Cardiac muscle cell (in vitro differentiated cells and primary cell): ENCODE results near the gene DNAH2. TPM values are rescaled to one million over a fixed set of nuclear protein-coding genes. Genes with fewer than 3 reads are reported as not detected.
"Not testable (repeated sequence)": the region's sequence is repeated elsewhere in the genome, so short reads cannot be mapped to it uniquely, and the experiment has no call there.

Experiments
- DNase-seq, 2 donors: peaks; one replicate each; pipeline versions ENCODE4 v3.0.0 to v3.0.0-alpha.2; 2010 to 2017; ENCODE audit warnings: low read depth in 1 of 2, low spot score in 1 of 2
- H3K27ac ChIP-seq: fragments of 200-600 bp; sonication (generic); 2 replicates; pipeline ENCODE4 v1.5.1; 2016
- H3K27me3 ChIP-seq: fragments of 200-600 bp; sonication (generic); 2 replicates; pipeline ENCODE4 v1.6.0; 2016; ENCODE audit warnings: control low read depth
- H3K36me3 ChIP-seq: fragments of 200-600 bp; sonication (generic); 2 replicates; pipeline ENCODE4 v1.5.1; 2016; ENCODE audit warnings: control low read depth
- H3K4me1 ChIP-seq: fragments of 200-600 bp; sonication (generic); 2 replicates; pipeline ENCODE4 v1.8.1; 2017; ENCODE audit warnings: low read depth, mild to moderate bottlenecking, mixed run types
- H3K4me3 ChIP-seq: fragments of 200-600 bp; sonication (generic); 2 replicates; pipeline ENCODE4 v1.5.1; 2016; ENCODE audit warnings: mild to moderate bottlenecking
- H3K9me3 ChIP-seq: fragments of 200-600 bp; sonication (generic); 2 replicates; pipeline ENCODE4 v1.5.1; 2017; ENCODE audit warnings: low read depth, mild to moderate bottlenecking, control low read depth
- CTCF ChIP-seq: IDR thresholded peaks from 2 replicates; pipeline ENCODE4 v1.5.1; 2012; ENCODE audit warnings: low read depth, mild to moderate bottlenecking, low read length
- polyA plus RNA-seq: library from polyadenylated mRNA; unstranded; fragments of >200 nt; fragmentation: Nextera tagmentation; extraction: Ambion mirVana; gene quantifications from 2 replicates; pipeline ENCODE4 v1.2.1, GENCODE V29; 2016
- total RNA-seq: library from RNA; depleted of rRNA; stranded (reverse); fragments of >200 nt; gene quantifications from 2 replicates; pipeline ENCODE4 v1.2.3, GENCODE V29; 2016

The DNAH2 gene
- total and polyA plus RNA-seq, 2 experiments from 2014 or later: 0.42 to 3.0 TPM

GRCh38 chr17:7798839-7799238 lies 81.3 kb downstream of the DNAH2 start:
- Histone ChIP-seq H3K4me1 (peaks cover 4% of the 10 kb centered on the region), H3K36me3 (no peaks in the 10 kb centered on the region), H3K27ac (no peak overlapping the region), H3K27me3 (no peaks in the 10 kb centered on the region), H3K4me3 (no peak overlapping the region), H3K9me3 (no peaks in the 10 kb centered on the region)
- DNase-seq: no peak
- TF ChIP-seq CTCF: no peak

GRCh38 chr17:7803981-7804380 lies 86.4 kb downstream of the DNAH2 start:
- Histone ChIP-seq H3K4me3 (no peak overlapping the region), H3K9me3 (no peaks in the 10 kb centered on the region), H3K4me1 (no peaks in the 10 kb centered on the region), H3K27me3 (no peaks in the 10 kb centered on the region), H3K27ac (no peak overlapping the region), H3K36me3 (no peaks in the 10 kb centered on the region)
- DNase-seq: peak in 1 of 2 donors; percentile 62
- TF ChIP-seq CTCF: no peak

- DNase-seq: no peak
- H3K36me3 ChIP-seq: no peaks in the 10 kb centered on the region
- H3K9me3 ChIP-seq: no peaks in the 10 kb centered on the region
- no peaks in the 10 kb centered on the region for H3K4me1 ChIP-seq
- H3K4me3 ChIP-seq: no peak overlapping the region
- no peak overlapping the region for H3K27ac ChIP-seq
- H3K27me3 ChIP-seq: no peaks in the 10 kb centered on the region
- TF ChIP-seq CTCF: no peak
Measured at GRCh38 chr17:7806587-7806986, 89.0 kb downstream of the DNAH2 start.

GRCh38 chr17:7807206-7807605 lies 89.7 kb downstream of the DNAH2 start:
- no peaks in the 10 kb centered on the region for H3K9me3 ChIP-seq
- no peaks in the 10 kb centered on the region for H3K36me3 ChIP-seq
- no peak for DNase-seq
- H3K4me3 ChIP-seq: no peak overlapping the region
- H3K27ac ChIP-seq: no peak overlapping the region
- H3K27me3 ChIP-seq: no peaks in the 10 kb centered on the region
- H3K4me1 ChIP-seq: no peaks in the 10 kb centered on the region
- TF ChIP-seq CTCF: no peak

GRCh38 chr17:7809086-7809790 lies 91.7 kb downstream of the DNAH2 start:
- Histone ChIP-seq H3K4me3 (no peak overlapping the region), H3K27me3 (no peaks in the 10 kb centered on the region), H3K4me1 (no peaks in the 10 kb centered on the region), H3K27ac (no peak overlapping the region), H3K9me3 (no peaks in the 10 kb centered on the region), H3K36me3 (no peaks in the 10 kb centered on the region)
- TF ChIP-seq CTCF: no peak
- DNase-seq: no peak

GRCh38 chr17:7809791-7810343 lies 92.3 kb downstream of the DNAH2 start:
- H3K4me1 ChIP-seq, H3K27me3 ChIP-seq, H3K9me3 ChIP-seq, H3K36me3 ChIP-seq, H3K27ac ChIP-seq, H3K4me3 ChIP-seq: not testable (repeated sequence)
- peak in 1 of 2 donors; percentile 55 for DNase-seq
